ENCODE data around the gene METTL4.

DNA sequence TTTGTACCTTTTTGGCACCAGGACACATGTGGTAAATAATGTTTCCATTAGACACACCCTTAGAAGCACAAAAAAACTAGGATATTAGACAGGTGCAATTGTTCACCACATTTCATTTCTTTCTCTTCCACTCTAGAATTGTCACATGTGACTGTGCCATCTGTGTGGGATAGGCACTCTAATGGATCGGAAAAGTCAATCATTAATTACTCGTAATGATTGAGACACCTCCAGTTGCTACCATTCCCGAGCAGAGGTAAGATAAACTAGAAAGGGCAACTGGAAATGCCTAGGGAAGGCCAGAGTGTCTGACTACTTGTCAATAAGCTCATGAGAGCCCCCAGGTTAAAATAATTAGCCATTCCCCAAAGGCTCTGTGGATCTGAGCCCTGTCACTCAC lies 59.9 kb downstream of the METTL4 start:
- TF ChIP-seq, protein P1, sequence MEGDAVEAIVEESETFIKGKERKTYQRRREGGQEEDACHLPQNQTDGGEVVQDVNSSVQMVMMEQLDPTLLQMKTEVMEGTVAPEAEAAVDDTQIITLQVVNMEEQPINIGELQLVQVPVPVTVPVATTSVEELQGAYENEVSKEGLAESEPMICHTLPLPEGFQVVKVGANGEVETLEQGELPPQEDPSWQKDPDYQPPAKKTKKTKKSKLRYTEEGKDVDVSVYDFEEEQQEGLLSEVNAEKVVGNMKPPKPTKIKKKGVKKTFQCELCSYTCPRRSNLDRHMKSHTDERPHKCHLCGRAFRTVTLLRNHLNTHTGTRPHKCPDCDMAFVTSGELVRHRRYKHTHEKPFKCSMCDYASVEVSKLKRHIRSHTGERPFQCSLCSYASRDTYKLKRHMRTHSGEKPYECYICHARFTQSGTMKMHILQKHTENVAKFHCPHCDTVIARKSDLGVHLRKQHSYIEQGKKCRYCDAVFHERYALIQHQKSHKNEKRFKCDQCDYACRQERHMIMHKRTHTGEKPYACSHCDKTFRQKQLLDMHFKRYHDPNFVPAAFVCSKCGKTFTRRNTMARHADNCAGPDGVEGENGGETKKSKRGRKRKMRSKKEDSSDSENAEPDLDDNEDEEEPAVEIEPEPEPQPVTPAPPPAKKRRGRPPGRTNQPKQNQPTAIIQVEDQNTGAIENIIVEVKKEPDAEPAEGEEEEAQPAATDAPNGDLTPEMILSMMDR (IDR thresholded peaks at IDR 0.05) = no peak
- no peak for TF ChIP-seq EP300 (IDR thresholded peaks at IDR 0.05)
- TF ChIP-seq POLR2AphosphoS5 (IDR thresholded peaks at IDR 0.05) = no peak
